Astrocyte of the cerebellum (primary cell): ENCODE measurements around the gene GAD2.

ENCODE experiments used
- DNase-seq: peaks from one replicate; pipeline ENCODE4 v3.0.0-alpha.2; 2011; ENCODE audit warnings: low read depth
- H3K4me3 ChIP-seq: 2 replicates; pipeline ENCODE4 v1.5.1; 2011; ENCODE audit warnings: mild to moderate bottlenecking, low read depth, low read length, moderate library complexity
- in situ Hi-C: cut with HindIII; loops from 2 replicates; pipeline ENCODE4 v1.10.0; 2017; ENCODE audit warnings: low sequenced_read_pairs
- TF ChIP-seq, protein P1 (sequence below): IDR thresholded peaks from 2 replicates; pipeline ENCODE4 v1.5.1; 2012; ENCODE audit warnings: low read length, low read depth, moderate library complexity, mild to moderate bottlenecking; ENCODE audit errors: missing control alignments

The GAD2 gene

DNA sequence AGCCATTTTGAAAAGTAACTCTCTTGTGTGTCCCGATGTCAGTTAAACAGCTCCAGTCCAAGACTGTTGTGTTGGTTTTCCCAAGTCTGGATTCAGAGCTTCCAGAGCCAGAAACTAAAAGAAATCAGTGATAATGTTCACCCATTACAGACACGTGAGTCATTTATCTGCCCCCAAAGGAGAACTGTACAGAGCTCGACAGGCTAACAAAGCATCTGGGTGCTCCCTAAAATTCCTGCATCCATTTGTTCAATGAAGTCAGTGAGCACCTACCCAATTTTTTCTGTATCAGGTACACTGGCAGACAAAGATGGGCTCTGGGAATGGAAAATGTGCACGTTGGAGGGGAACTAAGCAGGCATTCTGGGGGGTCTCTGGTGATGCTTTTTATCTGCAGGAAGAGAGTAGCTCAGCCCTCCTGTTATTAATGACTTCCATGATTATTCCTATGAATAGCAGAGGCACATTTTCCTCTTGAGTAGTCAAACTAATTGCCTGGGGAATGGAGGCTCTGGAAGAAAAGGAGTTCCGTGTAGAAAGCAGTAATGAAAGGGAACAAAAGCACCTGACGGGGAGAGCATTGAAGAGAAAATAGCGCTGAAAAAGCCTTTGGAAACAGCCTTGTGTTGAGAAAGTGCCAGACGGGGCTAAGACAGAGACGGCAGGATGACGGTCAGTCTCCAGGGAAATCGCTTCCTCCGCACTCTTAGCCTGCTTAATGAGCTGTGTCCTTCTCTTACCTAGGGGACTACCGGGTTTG lies 75.3 kb downstream of the GAD2 start:
- DNase-seq = no peak
- in situ Hi-C loops = no loop called here
- TF ChIP-seq, protein P1, sequence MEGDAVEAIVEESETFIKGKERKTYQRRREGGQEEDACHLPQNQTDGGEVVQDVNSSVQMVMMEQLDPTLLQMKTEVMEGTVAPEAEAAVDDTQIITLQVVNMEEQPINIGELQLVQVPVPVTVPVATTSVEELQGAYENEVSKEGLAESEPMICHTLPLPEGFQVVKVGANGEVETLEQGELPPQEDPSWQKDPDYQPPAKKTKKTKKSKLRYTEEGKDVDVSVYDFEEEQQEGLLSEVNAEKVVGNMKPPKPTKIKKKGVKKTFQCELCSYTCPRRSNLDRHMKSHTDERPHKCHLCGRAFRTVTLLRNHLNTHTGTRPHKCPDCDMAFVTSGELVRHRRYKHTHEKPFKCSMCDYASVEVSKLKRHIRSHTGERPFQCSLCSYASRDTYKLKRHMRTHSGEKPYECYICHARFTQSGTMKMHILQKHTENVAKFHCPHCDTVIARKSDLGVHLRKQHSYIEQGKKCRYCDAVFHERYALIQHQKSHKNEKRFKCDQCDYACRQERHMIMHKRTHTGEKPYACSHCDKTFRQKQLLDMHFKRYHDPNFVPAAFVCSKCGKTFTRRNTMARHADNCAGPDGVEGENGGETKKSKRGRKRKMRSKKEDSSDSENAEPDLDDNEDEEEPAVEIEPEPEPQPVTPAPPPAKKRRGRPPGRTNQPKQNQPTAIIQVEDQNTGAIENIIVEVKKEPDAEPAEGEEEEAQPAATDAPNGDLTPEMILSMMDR = no peak
- H3K4me3 ChIP-seq = no peak overlapping the region

GRCh38 chr10:26296360-26296759 lies 79.8 kb downstream of the GAD2 start:
- DNase-seq = no peak
- in situ Hi-C loops = no loop called here
- TF ChIP-seq, protein P1 = no peak

GRCh38 chr10:26300001-26300400 lies 83.4 kb downstream of the GAD2 start:
- DNase-seq = no peak
- no peak overlapping the region for H3K4me3 ChIP-seq
- in situ Hi-C loops = no loop called here
- TF ChIP-seq, protein P1 = no peak

More at GRCh38 chr10:26296360-26296759, 79.8 kb downstream of the GAD2 start:
- H3K4me3 ChIP-seq = no peak overlapping the region

DNA sequence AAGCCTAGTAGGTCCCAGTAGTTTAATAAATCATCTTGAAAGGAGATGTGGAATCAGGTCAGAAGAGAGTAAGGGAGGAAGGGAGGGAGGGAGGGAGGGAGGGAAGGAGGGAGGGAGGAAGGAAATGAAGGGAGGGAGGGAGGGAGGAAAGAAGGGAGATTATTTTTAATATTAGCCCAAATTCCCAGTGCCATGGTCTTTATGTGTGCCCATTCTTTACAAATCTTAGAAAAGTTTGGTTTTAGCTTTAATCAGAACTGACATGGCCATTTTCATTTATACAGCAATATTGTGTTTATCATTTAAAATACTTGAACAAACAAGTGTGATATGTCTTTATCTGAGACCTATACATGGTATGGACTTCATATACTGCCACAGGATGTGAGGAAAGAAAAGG lies 86.8 kb downstream of the GAD2 start:
- DNase-seq = no peak
- H3K4me3 ChIP-seq = no peak overlapping the region
- in situ Hi-C loops = no loop called here
- TF ChIP-seq, protein P1 = no peak

- DNase-seq = no peak
- in situ Hi-C loops = no loop called here
- TF ChIP-seq, protein P1 = no peak
- no peak overlapping the region for H3K4me3 ChIP-seq
Observed at GRCh38 chr10:26310361-26310760, 93.8 kb downstream of the GAD2 start.

DNA sequence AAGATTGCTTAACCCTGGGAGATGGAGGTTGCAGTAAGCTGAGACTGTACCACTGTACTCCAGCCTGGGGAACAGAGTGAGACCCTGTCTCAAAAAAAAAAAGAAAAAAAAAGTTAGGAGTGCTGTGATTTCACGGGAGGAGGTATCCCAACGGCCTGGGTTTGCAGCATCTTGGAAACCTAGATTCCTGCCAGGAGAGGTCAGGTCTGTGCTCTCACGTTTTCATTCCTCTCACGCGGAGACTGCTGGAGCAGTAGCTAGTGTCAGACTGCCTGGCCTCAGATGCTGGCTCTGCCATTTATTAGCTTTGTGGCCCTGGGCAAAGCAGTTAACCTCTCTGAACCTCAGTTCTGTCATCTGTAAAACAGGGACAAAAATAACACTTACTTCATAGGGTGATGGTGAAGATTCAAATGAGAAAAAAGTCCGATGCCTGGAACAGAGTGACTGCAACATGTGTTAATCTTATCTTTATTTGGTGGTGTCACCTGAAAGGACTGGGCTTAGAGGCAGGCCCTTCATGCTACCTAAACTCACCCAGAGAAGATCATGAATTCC lies 94.9 kb downstream of the GAD2 start:
- in situ Hi-C loops = no loop called here
- no peak overlapping the region for H3K4me3 ChIP-seq
- no peak for DNase-seq
- TF ChIP-seq, protein P1 = no peak
